HepG2 (cell line): Measurements from ENCODE around the gene MCAT. TPM values are rescaled to one million over a fixed set of nuclear protein-coding genes. Genes with fewer than 3 reads are reported as not detected.

Source experiments
- CCAR2 ChIP-seq: fragments of 200-400 bp; formaldehyde crosslinking; optimal IDR thresholded peaks from 2 replicates; pipeline ENCODE3; 2018; ENCODE audit warnings: low read depth, mild to moderate bottlenecking, low read length, moderate library complexity
- CHD4 ChIP-seq: fragments of 200-600 bp; sonication (generic); IDR thresholded peaks from 2 replicates; pipeline ENCODE4 v1.7.0; 2017; ENCODE audit warnings: mild to moderate bottlenecking, low read length, borderline replicate concordance
- HOXD1 ChIP-seq: sonication (generic); formaldehyde crosslinking; IDR thresholded peaks from 2 replicates; pipeline ENCODE4 v1.5.0; 2020; ENCODE audit warnings: missing genetic modification reagents
- MEIS2 ChIP-seq: sonication (generic); formaldehyde crosslinking; IDR thresholded peaks from 2 replicates; pipeline ENCODE4 v1.9.0; 2021; ENCODE audit warnings: mild to moderate bottlenecking, missing genetic modification reagents
- MNT ChIP-seq: fragments of 450-650 bp; IDR thresholded peaks from 2 replicates; pipeline ENCODE4 v1.6.1; 2016
- NR0B2 ChIP-seq: sonication (generic); formaldehyde crosslinking; IDR thresholded peaks from 2 replicates; pipeline ENCODE4 v1.4.0; 2020; ENCODE audit warnings: mild to moderate bottlenecking, missing genetic modification reagents
- PHB2 ChIP-seq: fragments of 450-650 bp; IDR thresholded peaks from 2 replicates; pipeline ENCODE4 v1.6.1; 2018; ENCODE audit not compliant: partially characterized antibody
- SMAD1 ChIP-seq: sonication (generic); formaldehyde crosslinking; IDR thresholded peaks from 2 replicates; pipeline ENCODE4 v1.4.0; 2020; ENCODE audit warnings: missing genetic modification reagents, low read depth, mild to moderate bottlenecking, borderline replicate concordance
- TCF7 ChIP-seq: sonication (generic); IDR thresholded peaks from 2 replicates; pipeline ENCODE4 v1.6.1; 2016; ENCODE audit warnings: antibody characterized with exemption, low read depth
- TFAP4 ChIP-seq: sonication (generic); IDR thresholded peaks from 2 replicates; pipeline ENCODE4 v1.6.1; 2016; ENCODE audit warnings: low read depth, borderline replicate concordance
- TRIM24 ChIP-seq: sonication (generic); formaldehyde crosslinking; IDR thresholded peaks from 2 replicates; pipeline ENCODE4 v1.8.0; 2022; ENCODE audit warnings: mild to moderate bottlenecking, missing genetic modification reagents
- U2AF1 ChIP-seq: fragments of 200-400 bp; formaldehyde crosslinking; optimal IDR thresholded peaks from 2 replicates; pipeline ENCODE3; 2017; ENCODE audit warnings: mild to moderate bottlenecking, low read depth, low read length
- ZBTB42 ChIP-seq: sonication (generic); formaldehyde crosslinking; IDR thresholded peaks from 2 replicates; pipeline ENCODE4 v1.5.0; 2020; ENCODE audit warnings: mild to moderate bottlenecking, missing genetic modification reagents
- ZFP91 ChIP-seq: sonication (generic); formaldehyde crosslinking; IDR thresholded peaks from 2 replicates; pipeline ENCODE4 v1.9.0; 2022; ENCODE audit warnings: missing genetic modification reagents, mild to moderate bottlenecking, borderline replicate concordance
- ZNF276 ChIP-seq: sonication (generic); formaldehyde crosslinking; IDR thresholded peaks from 2 replicates; pipeline ENCODE4 v1.4.0; 2020; ENCODE audit warnings: mild to moderate bottlenecking, low read depth, missing genetic modification reagents
- ZNF296 ChIP-seq: sonication (generic); formaldehyde crosslinking; conservative IDR thresholded peaks from 2 replicates; pipeline ENCODE4 v1.5.0; 2020; ENCODE audit warnings: mild to moderate bottlenecking, missing genetic modification reagents
- ZNF354B ChIP-seq: sonication (generic); formaldehyde crosslinking; IDR thresholded peaks from 2 replicates; pipeline ENCODE4 v1.8.0; 2022; ENCODE audit warnings: mild to moderate bottlenecking, missing genetic modification reagents
- ZNF44 ChIP-seq: sonication (generic); formaldehyde crosslinking; IDR thresholded peaks from 2 replicates; pipeline ENCODE4 v1.5.1; 2020; ENCODE audit warnings: mild to moderate bottlenecking, missing genetic modification reagents
- ZNF598 ChIP-seq: sonication (generic); formaldehyde crosslinking; IDR thresholded peaks from 2 replicates; pipeline ENCODE4 v1.5.1; 2020; ENCODE audit warnings: mild to moderate bottlenecking, missing genetic modification reagents, borderline replicate concordance
- ZNF770 ChIP-seq: sonication (generic); formaldehyde crosslinking; IDR thresholded peaks from 2 replicates; pipeline ENCODE4 v1.5.0; 2020; ENCODE audit warnings: mild to moderate bottlenecking, missing genetic modification reagents
- ZNF816 ChIP-seq: sonication (generic); formaldehyde crosslinking; IDR thresholded peaks from 2 replicates; pipeline ENCODE4 v1.8.0; 2022; ENCODE audit warnings: missing genetic modification reagents, mild to moderate bottlenecking, borderline replicate concordance
- polyA plus RNA-seq, 8 experiments: library from polyadenylated mRNA; depleted of rRNA in 3 of 8; stranded (reverse) in 7 of 8; unstranded in 1 of 8; fragments of >200 nt; fragmentation: Illumina TruSeq in 4 of 8; extraction: Trizol in 4 of 8; gene quantifications; 2 replicates each; pipeline versions ENCODE4 v1.2.1 to v1.2.3, GENCODE V29; 2011 to 2016; ENCODE audit warnings: low read depth in 4 of 8, missing spikeins in 1 of 8, mixed read lengths in 1 of 8; ENCODE audit not compliant: insufficient read depth in 1 of 8
- total RNA-seq, 5 experiments: library from RNA; depleted of rRNA; stranded (reverse); fragments of >200 nt; fragmentation: Illumina TruSeq; extraction: Trizol; gene quantifications; 2 replicates each; pipeline ENCODE4 v1.2.3, GENCODE V29; 2016; ENCODE audit warnings: low read depth in 1 of 5

Gene MCAT
- total and polyA plus RNA-seq, 2 of the 13 experiments (the other 11 are each of a cell fraction or from before 2014, with no cell fraction given), result 9.3 to 16.7 TPM

GRCh38 chr22:43142880-43143562, at the start of gene MCAT (continued):
- TF ChIP-seq NR0B2, result peak; percentile 68
- no peak for TF ChIP-seq U2AF1
- 0 out of 2 replicates have a peak, but pooled peaks have one; percentile 28 for TF ChIP-seq ZNF598 (CRISPR knock-in tag)
- TF ChIP-seq HOXD1 (CRISPR knock-in tag), result 0 out of 2 replicates have a peak, but pooled peaks have one; percentile 62
- no peak for TF ChIP-seq CHD4
- no peak for TF ChIP-seq PHB2
- no peak for TF ChIP-seq ZNF354B
- TF ChIP-seq MNT, result peak; percentile 27; the same call in 1 of the 2 replicates
- no peak for TF ChIP-seq TRIM24 (CRISPR knock-in tag)
- no peak for TF ChIP-seq ZNF296 (CRISPR knock-in tag)
- peak; percentile 94 for TF ChIP-seq ZFP91 (CRISPR knock-in tag)
- no peak; the same call in 1 of the 2 replicates for TF ChIP-seq ZNF44
- TF ChIP-seq ZNF276 (CRISPR knock-in tag), result no peak
- no peak for TF ChIP-seq CCAR2
- no peak for TF ChIP-seq ZNF816 (CRISPR knock-in tag)
- no peak for TF ChIP-seq SMAD1 (CRISPR knock-in tag)
- TF ChIP-seq MEIS2 (CRISPR knock-in tag), result peak; percentile 57; the same call in 1 of the 2 replicates
- no peak for TF ChIP-seq TCF7
- TF ChIP-seq ZNF770 (CRISPR knock-in tag), result peak; percentile 70
- no peak for TF ChIP-seq ZBTB42 (CRISPR knock-in tag)
- peak; percentile 42; the same call in 1 of the 2 replicates for TF ChIP-seq TFAP4
